GM18951 (cell line): ENCODE measurements around the gene KCNJ10.

Experiments
- POLR2A ChIP-seq: IDR thresholded peaks from 4 replicates; pipeline ENCODE4 v1.6.1; 2011; ENCODE audit warnings: mild to moderate bottlenecking; ENCODE audit not compliant: insufficient read length, insufficient read depth; ENCODE audit errors: extremely low read depth
- in situ Hi-C: fragments of 300-500 bp; cut with MboI; formaldehyde crosslinking; loops from one replicate; pipeline ENCODE4 v1.12.0; 2022; ENCODE audit warnings: low sequenced_read_pairs, mixed read lengths, inconsistent platforms; ENCODE audit not compliant: unreplicated experiment

The KCNJ10 gene

GRCh38 chr1:160108888-160109662 is 39.1 kb upstream of the KCNJ10 start:
- TF ChIP-seq POLR2A, result no peak
- in situ Hi-C loops, result no loop called here

- no peak for TF ChIP-seq POLR2A
- in situ Hi-C loops, result no loop called here
Observed at GRCh38 chr1:160107512-160107911, 37.6 kb upstream of the KCNJ10 start.

GRCh38 chr1:160105155-160105554 is 35.2 kb upstream of the KCNJ10 start:
- in situ Hi-C loops, result no loop called here
- TF ChIP-seq POLR2A, result no peak

- no peak for TF ChIP-seq POLR2A
- in situ Hi-C loops, result no loop called here
Observed at GRCh38 chr1:160104486-160104885, 34.5 kb upstream of the KCNJ10 start.

- in situ Hi-C loops, result no loop called here
- TF ChIP-seq POLR2A, result no peak
Observed at GRCh38 chr1:160103658-160104408, 33.9 kb upstream of the KCNJ10 start.

- in situ Hi-C loops, result no loop called here
- TF ChIP-seq POLR2A, result no peak
Observed at GRCh38 chr1:160101717-160102522, 32.0 kb upstream of the KCNJ10 start.

GRCh38 chr1:160101037-160101716 is 31.2 kb upstream of the KCNJ10 start:
- in situ Hi-C loops, result no loop called here
- TF ChIP-seq POLR2A, result no peak

GRCh38 chr1:160099716-160100375 is 29.9 kb upstream of the KCNJ10 start:
- no peak for TF ChIP-seq POLR2A
- in situ Hi-C loops, result loop anchor here (25.0 kb wide), 1 partner anchor 512 kb away; no protein-coding TSS in a partner anchor

GRCh38 chr1:160098852-160099561 is 29.0 kb upstream of the KCNJ10 start:
- in situ Hi-C loops, result loop anchor here (25.0 kb wide), 1 partner anchor 513 kb away; no protein-coding TSS in a partner anchor
- peak; percentile 44 for TF ChIP-seq POLR2A

- TF ChIP-seq POLR2A, result peak; percentile 52
- in situ Hi-C loops, result loop anchor here (25.0 kb wide), 1 partner anchor 514 kb away; no protein-coding TSS in a partner anchor
Observed at GRCh38 chr1:160097911-160098851, 28.2 kb upstream of the KCNJ10 start, which contains the start of gene IGSF8. TSS of gene IGSF8 (minus strand) at chr1:160098619. CDS start at chr1:160098472, 147 bp downstream.
